Activated B cell treated with CpG ODN at 0.5 μM for 24 hours (primary cell): Measurements from ENCODE around the gene TFIP11. TPM values are rescaled to one million over a fixed set of nuclear protein-coding genes. Genes with fewer than 3 reads are reported as not detected.
A peak's percentile ranks its signal among the peaks of the same experiment; 100 is the strongest.

Experiments used
- ATAC-seq: fragments of 200-7000 bp; cut with Tn5 transposase; one replicate; pipeline ENCODE4 v1.10.0; 2021; ENCODE audit warnings: low read depth, mild to moderate bottlenecking, moderate library complexity
- CTCF ChIA-PET: fragments of 350-600 bp; sonication (Branson Sonifier 250); formaldehyde crosslinking; loops from one replicate; lab custom pipeline; 2021; ENCODE audit warnings: antibody characterized with exemption; lab: Charles Lee
- POLR2A ChIA-PET: fragments of 350-600 bp; sonication (Branson Sonifier 250); formaldehyde crosslinking; loops from one replicate; lab custom pipeline; 2021; ENCODE audit warnings: antibody characterized with exemption; lab: Charles Lee
- DNase-seq: peaks from one replicate; pipeline ENCODE4 v3.0.0; 2022
- H3K27ac Mint-ChIP-seq: one replicate; pipeline ENCODE4 v1.8.0; 2020; ENCODE audit warnings: mixed read lengths
- H3K27me3 Mint-ChIP-seq: one replicate; pipeline ENCODE4 v1.8.0; 2021; ENCODE audit warnings: mixed read lengths
- H3K36me3 Mint-ChIP-seq: one replicate; pipeline ENCODE4 v1.8.0; 2021; ENCODE audit warnings: low read depth, mixed read lengths
- H3K4me1 Mint-ChIP-seq: one replicate; pipeline ENCODE4 v1.8.0; 2021; ENCODE audit warnings: mixed read lengths
- H3K4me3 Mint-ChIP-seq: one replicate; pipeline ENCODE4 v1.8.0; 2020; ENCODE audit warnings: mild to moderate bottlenecking, mixed read lengths
- H3K9me3 Mint-ChIP-seq: one replicate; pipeline ENCODE4 v1.8.0; 2020; ENCODE audit warnings: mixed read lengths
- intact Hi-C: fragments of 100-400 bp; cut with micrococcal nuclease; formaldehyde crosslinking; loops from one replicate; pipeline ENCODE4 v1.15.1; 2024
- total RNA-seq: library from RNA; stranded (reverse); gene quantifications from 2 replicates; pipeline ENCODE4 v1.2.3, GENCODE V29; 2022
- TF ChIP-seq, protein P1 (sequence below): fragments of 200-600 bp; IDR thresholded peaks from one replicate; pipeline ENCODE4 v1.8.0; 2022; ENCODE audit warnings: antibody characterized with exemption, mild to moderate bottlenecking

Gene TFIP11
- total RNA-seq, 1 donor from 2014 or later: 59.0 TPM

DNA sequence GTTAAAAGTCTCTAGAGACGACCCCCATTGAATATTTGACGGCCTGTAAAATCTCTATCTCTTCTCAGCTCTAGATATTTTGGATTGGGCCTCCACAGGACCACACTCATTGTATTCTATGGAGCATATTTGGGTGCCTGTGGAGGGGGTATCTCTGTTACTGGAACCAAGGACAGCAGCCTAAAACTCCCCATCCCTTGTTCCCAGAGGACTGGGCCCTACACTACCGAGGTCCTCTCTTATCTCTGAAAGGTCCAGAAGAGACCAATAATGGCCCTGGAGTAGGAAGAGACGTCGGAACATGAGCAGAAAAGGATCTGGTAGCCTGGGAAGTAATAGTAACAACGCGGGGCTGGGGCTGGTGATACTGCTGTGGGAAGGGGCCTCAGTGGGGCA lies 29.2 kb downstream of the TFIP11 start:
- H3K27me3 Mint-ChIP-seq: no peaks in the 10 kb centered on the region
- ATAC-seq: no peak
- peak overlapping the region; percentile 91 for H3K4me3 Mint-ChIP-seq
- no peak for DNase-seq
- peaks cover 70% of the 10 kb centered on the region for H3K4me1 Mint-ChIP-seq
- TF ChIP-seq, protein P1, sequence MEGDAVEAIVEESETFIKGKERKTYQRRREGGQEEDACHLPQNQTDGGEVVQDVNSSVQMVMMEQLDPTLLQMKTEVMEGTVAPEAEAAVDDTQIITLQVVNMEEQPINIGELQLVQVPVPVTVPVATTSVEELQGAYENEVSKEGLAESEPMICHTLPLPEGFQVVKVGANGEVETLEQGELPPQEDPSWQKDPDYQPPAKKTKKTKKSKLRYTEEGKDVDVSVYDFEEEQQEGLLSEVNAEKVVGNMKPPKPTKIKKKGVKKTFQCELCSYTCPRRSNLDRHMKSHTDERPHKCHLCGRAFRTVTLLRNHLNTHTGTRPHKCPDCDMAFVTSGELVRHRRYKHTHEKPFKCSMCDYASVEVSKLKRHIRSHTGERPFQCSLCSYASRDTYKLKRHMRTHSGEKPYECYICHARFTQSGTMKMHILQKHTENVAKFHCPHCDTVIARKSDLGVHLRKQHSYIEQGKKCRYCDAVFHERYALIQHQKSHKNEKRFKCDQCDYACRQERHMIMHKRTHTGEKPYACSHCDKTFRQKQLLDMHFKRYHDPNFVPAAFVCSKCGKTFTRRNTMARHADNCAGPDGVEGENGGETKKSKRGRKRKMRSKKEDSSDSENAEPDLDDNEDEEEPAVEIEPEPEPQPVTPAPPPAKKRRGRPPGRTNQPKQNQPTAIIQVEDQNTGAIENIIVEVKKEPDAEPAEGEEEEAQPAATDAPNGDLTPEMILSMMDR: no peak
- ChIA-PET POLR2A (interaction anchor here (0.7 to 4.0 kb wide), 21 partner anchors 11 to 1927 kb away, joined by 3 to 37 read pairs (median 5); partner anchors contain the start of genes GRK3, PITPNB, SNRPD3 and TFIP11), CTCF (interaction anchor here (1.1 to 2.3 kb wide), 3 partner anchors 20 to 184 kb away, joined by 3 to 9 read pairs (median 4); no protein-coding TSS in a partner anchor)
- intact Hi-C loops: loop anchor here (1.0 to 5.0 kb wide), 4 partner anchors 29 to 1319 kb away; partner anchors contain the start of genes ASPHD2, MN1 and TFIP11
- H3K9me3 Mint-ChIP-seq: no peaks in the 10 kb centered on the region
- peaks cover 28% of the 10 kb centered on the region for H3K36me3 Mint-ChIP-seq
- peak overlapping the region; percentile 94 for H3K27ac Mint-ChIP-seq

DNA sequence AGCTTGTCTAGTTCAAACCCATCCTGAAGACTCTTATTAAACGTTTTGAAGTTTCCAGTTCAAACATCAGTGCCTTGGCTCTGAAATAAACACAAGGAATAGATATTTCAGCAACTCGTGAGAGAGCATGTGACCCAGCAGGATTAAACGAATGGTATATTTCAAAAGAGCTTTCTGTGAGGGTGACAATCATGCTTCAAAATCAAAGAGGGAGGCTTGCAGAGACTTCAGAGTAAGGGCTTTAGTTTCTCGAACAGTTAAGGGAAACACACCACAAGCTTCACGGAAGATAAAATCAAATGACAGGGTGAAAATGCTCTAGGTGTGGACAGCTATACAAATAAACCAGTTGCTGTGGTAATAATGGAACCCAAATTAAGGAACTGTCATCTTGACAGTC lies 30.1 kb downstream of the TFIP11 start:
- CTCF ChIA-PET: interaction anchor here (1.3 kb wide), 1 partner anchor 8 kb away, joined by 3 read pairs; no protein-coding TSS in a partner anchor
- Mint-ChIP-seq H3K4me1 (peaks cover 77% of the 10 kb centered on the region), H3K4me3 (peak overlapping the region; percentile 91), H3K9me3 (no peaks in the 10 kb centered on the region), H3K27ac (peak overlapping the region; percentile 94), H3K36me3 (peaks cover 29% of the 10 kb centered on the region), H3K27me3 (no peaks in the 10 kb centered on the region)
- TF ChIP-seq, protein P1: no peak
- intact Hi-C loops: loop anchor here (5.0 kb wide), 2 partner anchors 105 to 1320 kb away; partner anchors contain the start of gene MN1
- DNase-seq: no peak
- no peak for ATAC-seq
- POLR2A ChIA-PET: interaction anchor here (0.7 to 4.0 kb wide), 8 partner anchors 26 to 918 kb away, joined by 3 to 32 read pairs (median 4); partner anchors contain the start of genes GRK3 and TFIP11

DNA sequence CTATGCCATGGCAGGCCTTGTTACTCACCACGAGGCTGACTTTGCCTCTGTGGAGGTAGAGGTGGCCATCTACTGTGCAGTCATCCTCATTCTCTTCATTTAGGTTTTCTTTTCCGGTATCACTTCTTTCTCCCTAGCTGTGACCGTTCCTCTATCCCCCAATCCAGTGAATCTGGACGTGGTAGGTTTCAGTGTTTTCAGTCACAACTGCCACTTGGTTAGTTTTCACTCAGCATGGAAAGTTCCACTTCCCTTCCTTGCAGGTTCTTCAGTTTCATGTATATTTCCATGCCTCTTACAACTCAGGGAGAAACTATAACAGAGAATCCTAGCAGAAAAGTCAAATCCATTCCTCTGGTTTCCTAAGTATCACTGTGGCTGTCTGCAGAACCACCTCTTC lies 30.6 kb downstream of the TFIP11 start:
- H3K36me3 Mint-ChIP-seq: peaks cover 33% of the 10 kb centered on the region
- peaks cover 80% of the 10 kb centered on the region for H3K4me1 Mint-ChIP-seq
- ChIA-PET POLR2A (interaction anchor here (0.7 to 4.0 kb wide), 7 partner anchors 26 to 192 kb away, joined by 3 to 32 read pairs (median 3); partner anchors contain the start of gene TFIP11), CTCF (interaction anchor here (1.3 kb wide), 1 partner anchor 9 kb away, joined by 3 read pairs; no protein-coding TSS in a partner anchor)
- H3K27me3 Mint-ChIP-seq: no peaks in the 10 kb centered on the region
- DNase-seq (no peak), ATAC-seq (no peak)
- TF ChIP-seq, protein P1: no peak
- intact Hi-C loops: loop anchor here (5.0 kb wide), 2 partner anchors 106 to 1321 kb away; partner anchors contain the start of gene MN1
- H3K4me3 Mint-ChIP-seq: peak overlapping the region; percentile 91
- H3K9me3 Mint-ChIP-seq: no peaks in the 10 kb centered on the region
- peak overlapping the region; percentile 94 for H3K27ac Mint-ChIP-seq

DNA sequence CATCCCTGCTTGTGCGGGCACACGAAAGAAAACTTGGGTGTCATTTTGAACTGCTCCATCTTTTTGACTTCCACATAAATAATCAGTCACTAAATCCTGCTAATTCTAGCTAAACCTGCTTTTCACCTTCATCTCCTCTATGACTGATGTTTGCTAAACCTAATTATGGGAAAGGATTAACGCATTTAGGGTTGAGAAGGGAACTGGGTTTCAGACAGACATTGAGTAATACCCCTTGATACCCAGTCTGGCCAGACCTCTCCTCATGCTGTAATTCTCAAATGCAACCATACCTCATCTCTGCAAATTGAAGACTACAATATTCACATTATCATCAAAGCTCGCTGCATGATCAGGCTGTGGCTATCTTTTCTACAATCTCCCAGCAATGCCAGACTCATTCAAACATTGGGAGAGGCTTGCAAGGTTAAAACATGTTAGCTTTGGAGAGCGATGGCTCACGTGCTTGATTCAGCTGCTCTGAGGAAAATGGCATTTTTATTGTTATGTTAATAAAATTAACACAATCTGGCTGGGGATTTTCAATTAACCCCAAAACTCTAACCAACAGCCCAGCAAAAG lies 31.1 kb downstream of the TFIP11 start:
- ChIA-PET POLR2A (interaction anchor here (0.7 to 4.0 kb wide), 4 partner anchors 31 to 193 kb away, joined by 3 to 32 read pairs (median 6); partner anchors contain the start of gene TFIP11), CTCF (interaction anchor here (1.3 kb wide), 1 partner anchor 9 kb away, joined by 3 read pairs; no protein-coding TSS in a partner anchor)
- TF ChIP-seq, protein P1: no peak
- ATAC-seq (no peak), DNase-seq (no peak)
- peak overlapping the region; percentile 25 for H3K4me3 Mint-ChIP-seq
- no peaks in the 10 kb centered on the region for H3K9me3 Mint-ChIP-seq
- H3K27me3 Mint-ChIP-seq: no peaks in the 10 kb centered on the region
- peaks cover 80% of the 10 kb centered on the region for H3K4me1 Mint-ChIP-seq
- peaks cover 34% of the 10 kb centered on the region for H3K36me3 Mint-ChIP-seq
- H3K27ac Mint-ChIP-seq: peak overlapping the region; percentile 81
- intact Hi-C loops: loop anchor here (5.0 kb wide), 2 partner anchors 106 to 1321 kb away; partner anchors contain the start of gene MN1

DNA sequence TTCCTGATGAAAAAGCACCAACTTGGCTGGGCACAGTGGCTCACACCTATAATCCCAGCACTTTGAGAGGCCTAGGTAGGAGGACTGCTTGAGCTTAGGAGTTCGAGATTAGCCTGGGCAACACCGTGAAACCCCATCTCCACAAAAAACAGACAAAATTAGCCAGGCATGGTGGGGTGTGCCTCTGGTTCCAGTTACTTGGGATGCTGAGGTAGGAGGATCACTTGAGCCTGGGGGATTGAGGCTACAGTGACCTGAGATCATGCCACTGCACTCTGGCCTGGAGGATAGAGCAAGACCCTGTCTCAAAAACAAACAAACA lies 31.7 kb downstream of the TFIP11 start:
- H3K9me3 Mint-ChIP-seq: no peaks in the 10 kb centered on the region
- H3K4me3 Mint-ChIP-seq: no peak overlapping the region
- TF ChIP-seq, protein P1: no peak
- DNase-seq (no peak), ATAC-seq (no peak)
- peak overlapping the region; percentile 81 for H3K27ac Mint-ChIP-seq
- intact Hi-C loops: loop anchor here (5.0 kb wide), 2 partner anchors 107 to 1322 kb away; partner anchors contain the start of gene MN1
- POLR2A ChIA-PET: interaction anchor here (1.0 kb wide), 1 partner anchor 194 kb away, joined by 3 read pairs; no protein-coding TSS in a partner anchor
- CTCF ChIA-PET: no interaction called here
- no peaks in the 10 kb centered on the region for H3K27me3 Mint-ChIP-seq
- H3K4me1 Mint-ChIP-seq: peaks cover 78% of the 10 kb centered on the region
- peaks cover 35% of the 10 kb centered on the region for H3K36me3 Mint-ChIP-seq
